Fibroblast of villous mesenchyme (primary cell): Measurements from ENCODE around the gene MLX. TPM values are rescaled to one million over a fixed set of nuclear protein-coding genes. Genes with fewer than 3 reads are reported as not detected.
"Not testable (repeated sequence)": the region's sequence is repeated elsewhere in the genome, so short reads cannot be mapped to it uniquely, and the experiment has no call there.

ENCODE experiments used
- DNase-seq: peaks from one replicate; pipeline ENCODE4 v3.0.0-alpha.2; 2010; ENCODE audit warnings: low read depth
- H3K4me3 ChIP-seq: 2 replicates; pipeline ENCODE4 v1.5.1; 2011; ENCODE audit warnings: low read depth, mild to moderate bottlenecking, low read length
- total RNA-seq: library from RNA; depleted of rRNA; stranded (reverse); fragments of >200 nt; gene quantifications from 2 replicates; pipeline ENCODE4 v1.2.3, GENCODE V29; 2012
- TF ChIP-seq, protein P1 (sequence below): IDR thresholded peaks from 2 replicates; pipeline ENCODE4 v1.5.1; 2012; ENCODE audit warnings: low read depth, mild to moderate bottlenecking, low read length; ENCODE audit not compliant: insufficient read depth

MLX gene
- total RNA-seq, 1 donor, result 47.5 TPM

GRCh38 chr17:42548993-42549755, 17.7 kb upstream of the MLX start:
- H3K4me3 ChIP-seq, result no peak overlapping the region
- DNase-seq, result no peak
- TF ChIP-seq, protein P1, sequence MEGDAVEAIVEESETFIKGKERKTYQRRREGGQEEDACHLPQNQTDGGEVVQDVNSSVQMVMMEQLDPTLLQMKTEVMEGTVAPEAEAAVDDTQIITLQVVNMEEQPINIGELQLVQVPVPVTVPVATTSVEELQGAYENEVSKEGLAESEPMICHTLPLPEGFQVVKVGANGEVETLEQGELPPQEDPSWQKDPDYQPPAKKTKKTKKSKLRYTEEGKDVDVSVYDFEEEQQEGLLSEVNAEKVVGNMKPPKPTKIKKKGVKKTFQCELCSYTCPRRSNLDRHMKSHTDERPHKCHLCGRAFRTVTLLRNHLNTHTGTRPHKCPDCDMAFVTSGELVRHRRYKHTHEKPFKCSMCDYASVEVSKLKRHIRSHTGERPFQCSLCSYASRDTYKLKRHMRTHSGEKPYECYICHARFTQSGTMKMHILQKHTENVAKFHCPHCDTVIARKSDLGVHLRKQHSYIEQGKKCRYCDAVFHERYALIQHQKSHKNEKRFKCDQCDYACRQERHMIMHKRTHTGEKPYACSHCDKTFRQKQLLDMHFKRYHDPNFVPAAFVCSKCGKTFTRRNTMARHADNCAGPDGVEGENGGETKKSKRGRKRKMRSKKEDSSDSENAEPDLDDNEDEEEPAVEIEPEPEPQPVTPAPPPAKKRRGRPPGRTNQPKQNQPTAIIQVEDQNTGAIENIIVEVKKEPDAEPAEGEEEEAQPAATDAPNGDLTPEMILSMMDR, result no peak

GRCh38 chr17:42552736-42553135, 14.2 kb upstream of the MLX start, which contains the start of gene HSD17B1:
HSD17B1 (plus strand) TSS chr17:42552923; CDS start chr17:42552934, 11 bp downstream.
- peak within 1 kb of the TSS; percentile 78 for H3K4me3 ChIP-seq
- not testable (repeated sequence) for DNase-seq

GRCh38 chr17:42553161-42553818, 13.6 kb upstream of the MLX start:
- peak overlapping the region; percentile 78 for H3K4me3 ChIP-seq
- DNase-seq, result peak; percentile 71

GRCh38 chr17:42553866-42554249, 13.0 kb upstream of the MLX start:
- TF ChIP-seq, protein P1, result no peak
- DNase-seq, result no peak
- peak overlapping the region; percentile 78 for H3K4me3 ChIP-seq

More at GRCh38 chr17:42553161-42553818, 13.6 kb upstream of the MLX start:
- TF ChIP-seq, protein P1, result peak; percentile 44

DNA sequence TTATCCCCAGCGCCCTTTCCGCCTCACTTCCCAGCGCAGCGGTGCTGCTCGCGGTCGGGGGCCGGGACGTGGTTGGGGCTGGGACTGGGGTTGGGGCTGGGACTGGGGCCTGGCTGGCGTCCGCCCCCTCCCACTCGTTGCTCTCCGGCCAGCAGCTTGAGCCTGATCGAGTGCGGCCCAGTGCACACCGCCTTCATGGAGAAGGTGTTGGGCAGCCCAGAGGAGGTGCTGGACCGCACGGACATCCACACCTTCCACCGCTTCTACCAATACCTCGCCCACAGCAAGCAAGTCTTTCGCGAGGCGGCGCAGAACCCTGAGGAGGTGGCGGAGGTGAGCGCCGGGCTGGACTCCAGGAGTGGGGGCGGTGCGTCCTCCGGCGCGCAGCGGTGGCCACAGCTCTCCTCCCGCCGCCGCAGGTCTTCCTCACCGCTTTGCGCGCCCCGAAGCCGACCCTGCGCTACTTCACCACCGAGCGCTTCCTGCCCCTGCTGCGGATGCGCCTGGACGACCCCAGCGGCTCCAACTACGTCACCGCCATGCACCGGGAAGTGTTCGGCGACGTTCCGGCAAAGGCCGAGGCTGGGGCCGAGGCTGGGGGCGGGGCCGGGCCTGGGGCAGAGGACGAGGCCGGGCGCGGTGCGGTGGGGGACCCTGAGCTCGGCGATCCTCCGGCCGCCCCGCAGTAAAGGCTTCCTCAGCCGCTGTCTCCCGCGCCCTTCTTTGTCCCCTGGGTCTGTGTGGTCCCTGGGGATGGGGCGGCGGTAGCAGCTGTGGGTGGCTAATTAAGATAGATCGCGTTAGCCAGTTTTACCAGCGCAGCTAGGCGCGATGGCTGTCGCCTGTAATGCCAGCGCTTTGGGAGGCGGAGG, 12.4 kb upstream of the MLX start:
- H3K4me3 ChIP-seq, result peak overlapping the region; percentile 78
- TF ChIP-seq, protein P1, result no peak
- peak; percentile 89 for DNase-seq

GRCh38 chr17:42555122-42555622, 11.7 kb upstream of the MLX start:
- H3K4me3 ChIP-seq, result peak overlapping the region; percentile 78
- no peak for DNase-seq
- TF ChIP-seq, protein P1, result no peak
